ENCODE data around the gene IFT25. TPM values are rescaled to one million over a fixed set of nuclear protein-coding genes. Genes with fewer than 3 reads are reported as not detected.

IFT25 gene
- total and polyA plus RNA-seq, 2 of the 13 experiments (the other 11 are each of a cell fraction or from before 2014, with no cell fraction given) = 19.7 to 48.0 TPM

GRCh38 chr1:53945433-53946251, at the start of gene IFT25 (continued):
- TF ChIP-seq POGK (CRISPR knock-in tag; conservative IDR thresholded peaks at IDR 0.05) (no peak; the same call in 1 of the 2 replicates), PHB2 (IDR thresholded peaks at IDR 0.05; ENCODE audit: partially characterized antibody) (no peak), LRRFIP1 (CRISPR knock-in tag; conservative IDR thresholded peaks at IDR 0.05) (no peak), FUBP1 (CRISPR knock-in tag; IDR thresholded peaks at IDR 0.05; ENCODE audit: borderline replicate concordance) (no peak), ZNF839 (CRISPR knock-in tag; IDR thresholded peaks at IDR 0.05; ENCODE audit: borderline replicate concordance) (no peak), CENPT (CRISPR knock-in tag; IDR thresholded peaks at IDR 0.05; ENCODE audit: low read depth) (no peak), HDAC2 (CRISPR knock-in tag; IDR thresholded peaks at IDR 0.05) (peak; percentile 48), DR1 (CRISPR knock-in tag; IDR thresholded peaks at IDR 0.05) (peak; percentile 60; the same call in 1 of the 2 replicates), FIP1L1 (IDR thresholded peaks at IDR 0.05; ENCODE audit: borderline replicate concordance, insufficient read depth, low read depth, low read length) (no peak), FOXO1 (CRISPR knock-in tag; IDR thresholded peaks at IDR 0.05) (no peak), DZIP1 (CRISPR knock-in tag; IDR thresholded peaks at IDR 0.05) (no peak), ZNF607 (CRISPR knock-in tag; IDR thresholded peaks at IDR 0.05; ENCODE audit: borderline replicate concordance) (peak; percentile 32; the same call in 1 of the 2 replicates), NFYC (CRISPR knock-in tag; IDR thresholded peaks at IDR 0.05) (no peak), ELF4 (CRISPR knock-in tag; IDR thresholded peaks at IDR 0.05; ENCODE audit: borderline replicate concordance) (no peak), ZNF615 (CRISPR knock-in tag; IDR thresholded peaks at IDR 0.05; ENCODE audit: borderline replicate concordance) (no peak)

All from HepG2 (cell line).